Smooth muscle cell of the coronary artery (primary cell): ENCODE results near the gene DCUN1D3. TPM values are rescaled to one million over a fixed set of nuclear protein-coding genes. Genes with fewer than 3 reads are reported as not detected.

ENCODE experiments used
- total RNA-seq: library from RNA; depleted of rRNA; stranded (reverse); fragments of >200 nt; gene quantifications from 2 replicates; pipeline ENCODE4 v1.2.3, GENCODE V29; 2014; ENCODE audit warnings: low replicate concordance

DCUN1D3 gene
- 22.3 and 47.2 TPM in 2 replicates for total RNA-seq

GRCh38 chr16:20900299-20901067 lies at the start of gene DCUN1D3, which contains the start of gene LYRM1:
Gene DCUN1D3, minus strand, starts transcription at chr16:20900358. Its CDS starts 37,820 bp downstream, at chr16:20862538.
Gene LYRM1, plus strand, starts transcription at chr16:20900771. Its CDS starts 14,785 bp downstream, at chr16:20915556.

GRCh38 chr16:20806168-20807050 lies 93.7 kb downstream of the DCUN1D3 start, which contains the start of the genes ERI2 and REXO5:
Gene ERI2, minus strand, starts transcription at chr16:20806472. Its CDS starts 42 bp downstream, at chr16:20806430.
Gene REXO5, plus strand, starts transcription at chr16:20806527. Its CDS starts 427 bp downstream, at chr16:20806954.

Other genes starting within 250 kb of the DCUN1D3 start
- not detected in 2 replicates for gene ACSM1, start 202.7 kb downstream of the DCUN1D3 start, total RNA-seq
- 52.8 and 82.0 TPM in 2 replicates for gene THUMPD1, start 158.5 kb downstream of the DCUN1D3 start, total RNA-seq
- 0.59 and 0.90 TPM in 2 replicates for gene ACSM3, start 136.3 kb downstream of the DCUN1D3 start, total RNA-seq
- 7.8 and 16.1 TPM in 2 replicates for gene ERI2, start 93.9 kb downstream of the DCUN1D3 start, total RNA-seq
- 2.8 and 3.9 TPM in 2 replicates for gene REXO5, start 93.8 kb downstream of the DCUN1D3 start, total RNA-seq
- 50.4 and 91.6 TPM in 2 replicates for gene LYRM1, start 413 bp upstream of the DCUN1D3 start, total RNA-seq